COLO829 (cell line): ENCODE results near the gene FAM117B.
"Not testable (repeated sequence)": the region's sequence is repeated elsewhere in the genome, so short reads cannot be mapped to it uniquely, and the experiment has no call there.

ENCODE experiments used
- DNase-seq: peaks from one replicate; pipeline ENCODE4 v3.0.0; 2012; ENCODE audit warnings: low spot score

The FAM117B gene

GRCh38 chr2:202638721-202639120 lies 4.0 kb downstream of the FAM117B start:
- DNase-seq: no peak

- DNase-seq: no peak
Measured at GRCh38 chr2:202639231-202639630, 4.5 kb downstream of the FAM117B start.

- no peak for DNase-seq
Measured at GRCh38 chr2:202642567-202642966, 7.8 kb downstream of the FAM117B start.

- DNase-seq: no peak
Measured at GRCh38 chr2:202643012-202643858, 8.5 kb downstream of the FAM117B start.

- DNase-seq: no peak
Measured at GRCh38 chr2:202652119-202652518, 17.4 kb downstream of the FAM117B start.

GRCh38 chr2:202653890-202654289 lies 19.1 kb downstream of the FAM117B start:
- no peak for DNase-seq

GRCh38 chr2:202657876-202658275 lies 23.1 kb downstream of the FAM117B start:
- DNase-seq: no peak

GRCh38 chr2:202660796-202661195 lies 26.0 kb downstream of the FAM117B start:
- DNase-seq: no peak

- no peak for DNase-seq
Measured at GRCh38 chr2:202669841-202670240, 35.1 kb downstream of the FAM117B start.

- DNase-seq: no peak
Measured at GRCh38 chr2:202671317-202672035, 36.7 kb downstream of the FAM117B start.

GRCh38 chr2:202675097-202675496 lies 40.3 kb downstream of the FAM117B start:
- not testable (repeated sequence) for DNase-seq

- no peak for DNase-seq
Measured at GRCh38 chr2:202679980-202680379, 45.2 kb downstream of the FAM117B start.

- no peak for DNase-seq
Measured at GRCh38 chr2:202680512-202680911, 45.7 kb downstream of the FAM117B start.

GRCh38 chr2:202681688-202682205 lies 47.0 kb downstream of the FAM117B start:
- no peak for DNase-seq

- DNase-seq: no peak
Measured at GRCh38 chr2:202682274-202682673, 47.5 kb downstream of the FAM117B start.

GRCh38 chr2:202687276-202687675 lies 52.5 kb downstream of the FAM117B start:
- no peak for DNase-seq

GRCh38 chr2:202689459-202689858 lies 54.7 kb downstream of the FAM117B start:
- no peak for DNase-seq

GRCh38 chr2:202689898-202690297 lies 55.1 kb downstream of the FAM117B start:
- no peak for DNase-seq

GRCh38 chr2:202690321-202690900 lies 55.6 kb downstream of the FAM117B start:
- DNase-seq: no peak

GRCh38 chr2:202693503-202693902 lies 58.7 kb downstream of the FAM117B start:
- DNase-seq: no peak

- no peak for DNase-seq
Measured at GRCh38 chr2:202695166-202695565, 60.4 kb downstream of the FAM117B start.

GRCh38 chr2:202700075-202700901 lies 65.5 kb downstream of the FAM117B start:
- no peak for DNase-seq
